ENCODE results near the gene LRP1. TPM values are rescaled to one million over a fixed set of nuclear protein-coding genes. Genes with fewer than 3 reads are reported as not detected.

Gene LRP1
- total and polyA plus RNA-seq, 2 of the 13 experiments (the other 11 are each of a cell fraction or from before 2014, with no cell fraction given) = 14.7 to 30.8 TPM

DNA sequence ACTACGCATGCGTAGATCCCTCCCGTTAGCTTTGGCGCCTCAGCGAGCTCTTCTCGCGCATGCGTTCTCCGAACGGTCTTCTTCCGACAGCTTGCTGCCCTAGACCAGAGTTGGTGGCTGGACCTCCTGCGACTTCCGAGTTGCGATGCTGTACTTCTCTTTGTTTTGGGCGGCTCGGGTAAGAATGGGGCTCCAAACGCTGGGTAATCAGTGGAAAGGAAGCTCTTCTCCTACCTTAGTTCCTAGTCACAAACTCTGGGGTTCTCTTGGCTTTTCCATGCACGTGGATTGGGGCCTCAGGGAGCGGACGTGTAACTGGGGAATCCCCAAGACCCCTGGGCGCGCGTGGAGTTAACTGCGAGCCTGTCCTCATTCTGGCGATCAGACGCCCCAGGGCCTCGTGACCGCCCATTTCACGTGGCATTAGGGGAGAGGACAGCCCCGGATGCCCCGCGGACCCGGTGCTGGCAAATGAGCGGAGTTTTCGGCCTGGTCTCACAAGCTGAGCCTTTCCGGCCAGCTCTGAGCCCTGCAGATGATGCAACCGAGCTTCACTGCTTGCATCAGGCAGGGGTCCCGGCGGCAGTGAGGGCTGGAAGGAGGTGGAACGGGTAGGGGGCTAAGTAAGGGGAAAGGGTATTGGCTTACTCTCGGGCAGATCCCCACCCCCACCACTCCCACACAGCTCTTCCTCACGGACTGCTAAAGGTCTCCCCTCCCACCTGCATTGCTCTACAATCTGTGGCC, 101.5 kb downstream of the LRP1 start, which contains the start of gene SHMT2 (continued):
- TF ChIP-seq, protein P1, sequence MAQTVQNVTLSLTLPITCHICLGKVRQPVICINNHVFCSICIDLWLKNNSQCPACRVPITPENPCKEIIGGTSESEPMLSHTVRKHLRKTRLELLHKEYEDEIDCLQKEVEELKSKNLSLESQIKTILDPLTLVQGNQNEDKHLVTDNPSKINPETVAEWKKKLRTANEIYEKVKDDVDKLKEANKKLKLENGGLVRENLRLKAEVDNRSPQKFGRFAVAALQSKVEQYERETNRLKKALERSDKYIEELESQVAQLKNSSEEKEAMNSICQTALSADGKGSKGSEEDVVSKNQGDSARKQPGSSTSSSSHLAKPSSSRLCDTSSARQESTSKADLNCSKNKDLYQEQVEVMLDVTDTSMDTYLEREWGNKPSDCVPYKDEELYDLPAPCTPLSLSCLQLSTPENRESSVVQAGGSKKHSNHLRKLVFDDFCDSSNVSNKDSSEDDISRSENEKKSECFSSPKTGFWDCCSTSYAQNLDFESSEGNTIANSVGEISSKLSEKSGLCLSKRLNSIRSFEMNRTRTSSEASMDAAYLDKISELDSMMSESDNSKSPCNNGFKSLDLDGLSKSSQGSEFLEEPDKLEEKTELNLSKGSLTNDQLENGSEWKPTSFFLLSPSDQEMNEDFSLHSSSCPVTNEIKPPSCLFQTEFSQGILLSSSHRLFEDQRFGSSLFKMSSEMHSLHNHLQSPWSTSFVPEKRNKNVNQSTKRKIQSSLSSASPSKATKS (CRISPR knock-in tag; IDR thresholded peaks at IDR 0.05) = no peak
- TF ChIP-seq MTF2 (CRISPR knock-in tag; IDR thresholded peaks at IDR 0.05; ENCODE audit: borderline replicate concordance) = no peak
- peak; percentile 84 for TF ChIP-seq HCFC1 (IDR thresholded peaks at IDR 0.05; ENCODE audit: low read depth, low read length)
- no peak for TF ChIP-seq TRIM24 (CRISPR knock-in tag; IDR thresholded peaks at IDR 0.05)
- TF ChIP-seq, protein P2, sequence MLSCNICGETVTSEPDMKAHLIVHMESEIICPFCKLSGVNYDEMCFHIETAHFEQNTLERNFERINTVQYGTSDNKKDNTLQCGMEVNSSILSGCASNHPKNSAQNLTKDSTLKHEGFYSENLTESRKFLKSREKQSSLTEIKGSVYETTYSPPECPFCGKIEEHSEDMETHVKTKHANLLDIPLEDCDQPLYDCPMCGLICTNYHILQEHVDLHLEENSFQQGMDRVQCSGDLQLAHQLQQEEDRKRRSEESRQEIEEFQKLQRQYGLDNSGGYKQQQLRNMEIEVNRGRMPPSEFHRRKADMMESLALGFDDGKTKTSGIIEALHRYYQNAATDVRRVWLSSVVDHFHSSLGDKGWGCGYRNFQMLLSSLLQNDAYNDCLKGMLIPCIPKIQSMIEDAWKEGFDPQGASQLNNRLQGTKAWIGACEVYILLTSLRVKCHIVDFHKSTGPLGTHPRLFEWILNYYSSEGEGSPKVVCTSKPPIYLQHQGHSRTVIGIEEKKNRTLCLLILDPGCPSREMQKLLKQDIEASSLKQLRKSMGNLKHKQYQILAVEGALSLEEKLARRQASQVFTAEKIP (CRISPR knock-in tag; IDR thresholded peaks at IDR 0.05; ENCODE audit: borderline replicate concordance) = no peak
- TF ChIP-seq ZFY (CRISPR knock-in tag; IDR thresholded peaks at IDR 0.05) = peak; percentile 86
- no peak for TF ChIP-seq RORA (CRISPR knock-in tag; IDR thresholded peaks at IDR 0.05)
- TF ChIP-seq, protein P3, sequence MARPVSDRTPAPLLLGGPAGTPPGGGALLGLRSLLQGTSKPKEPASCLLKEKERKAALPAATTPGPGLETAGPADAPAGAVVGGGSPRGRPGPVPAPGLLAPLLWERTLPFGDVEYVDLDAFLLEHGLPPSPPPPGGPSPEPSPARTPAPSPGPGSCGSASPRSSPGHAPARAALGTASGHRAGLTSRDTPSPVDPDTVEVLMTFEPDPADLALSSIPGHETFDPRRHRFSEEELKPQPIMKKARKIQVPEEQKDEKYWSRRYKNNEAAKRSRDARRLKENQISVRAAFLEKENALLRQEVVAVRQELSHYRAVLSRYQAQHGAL (CRISPR knock-in tag; IDR thresholded peaks at IDR 0.05; ENCODE audit: not compliant biosample characterization) = no peak
- no peak for TF ChIP-seq MYNN (CRISPR knock-in tag; IDR thresholded peaks at IDR 0.05; ENCODE audit: low read depth)
- TF ChIP-seq PHB2 (IDR thresholded peaks at IDR 0.05; ENCODE audit: partially characterized antibody) = no peak
- TF ChIP-seq ZNF556 (CRISPR knock-in tag; IDR thresholded peaks at IDR 0.05; ENCODE audit: borderline replicate concordance) = no peak
- TF ChIP-seq, protein P4, sequence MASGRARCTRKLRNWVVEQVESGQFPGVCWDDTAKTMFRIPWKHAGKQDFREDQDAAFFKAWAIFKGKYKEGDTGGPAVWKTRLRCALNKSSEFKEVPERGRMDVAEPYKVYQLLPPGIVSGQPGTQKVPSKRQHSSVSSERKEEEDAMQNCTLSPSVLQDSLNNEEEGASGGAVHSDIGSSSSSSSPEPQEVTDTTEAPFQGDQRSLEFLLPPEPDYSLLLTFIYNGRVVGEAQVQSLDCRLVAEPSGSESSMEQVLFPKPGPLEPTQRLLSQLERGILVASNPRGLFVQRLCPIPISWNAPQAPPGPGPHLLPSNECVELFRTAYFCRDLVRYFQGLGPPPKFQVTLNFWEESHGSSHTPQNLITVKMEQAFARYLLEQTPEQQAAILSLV (CRISPR knock-in tag; IDR thresholded peaks at IDR 0.05; ENCODE audit: borderline replicate concordance) = peak; percentile 53; the same call in 1 of the 2 replicates
- TF ChIP-seq, protein P5, sequence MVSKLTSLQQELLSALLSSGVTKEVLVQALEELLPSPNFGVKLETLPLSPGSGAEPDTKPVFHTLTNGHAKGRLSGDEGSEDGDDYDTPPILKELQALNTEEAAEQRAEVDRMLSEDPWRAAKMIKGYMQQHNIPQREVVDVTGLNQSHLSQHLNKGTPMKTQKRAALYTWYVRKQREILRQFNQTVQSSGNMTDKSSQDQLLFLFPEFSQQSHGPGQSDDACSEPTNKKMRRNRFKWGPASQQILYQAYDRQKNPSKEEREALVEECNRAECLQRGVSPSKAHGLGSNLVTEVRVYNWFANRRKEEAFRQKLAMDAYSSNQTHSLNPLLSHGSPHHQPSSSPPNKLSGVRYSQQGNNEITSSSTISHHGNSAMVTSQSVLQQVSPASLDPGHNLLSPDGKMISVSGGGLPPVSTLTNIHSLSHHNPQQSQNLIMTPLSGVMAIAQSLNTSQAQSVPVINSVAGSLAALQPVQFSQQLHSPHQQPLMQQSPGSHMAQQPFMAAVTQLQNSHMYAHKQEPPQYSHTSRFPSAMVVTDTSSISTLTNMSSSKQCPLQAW (CRISPR knock-in tag; IDR thresholded peaks at IDR 0.05) = peak; percentile 11; the same call in 1 of the 2 replicates
- TF ChIP-seq ZNF343 (CRISPR knock-in tag; IDR thresholded peaks at IDR 0.05) = peak; percentile 63; the same call in 1 of the 2 replicates
- no peak for TF ChIP-seq SMC3 (IDR thresholded peaks at IDR 0.05; ENCODE audit: low read length)
- TF ChIP-seq, protein P6, sequence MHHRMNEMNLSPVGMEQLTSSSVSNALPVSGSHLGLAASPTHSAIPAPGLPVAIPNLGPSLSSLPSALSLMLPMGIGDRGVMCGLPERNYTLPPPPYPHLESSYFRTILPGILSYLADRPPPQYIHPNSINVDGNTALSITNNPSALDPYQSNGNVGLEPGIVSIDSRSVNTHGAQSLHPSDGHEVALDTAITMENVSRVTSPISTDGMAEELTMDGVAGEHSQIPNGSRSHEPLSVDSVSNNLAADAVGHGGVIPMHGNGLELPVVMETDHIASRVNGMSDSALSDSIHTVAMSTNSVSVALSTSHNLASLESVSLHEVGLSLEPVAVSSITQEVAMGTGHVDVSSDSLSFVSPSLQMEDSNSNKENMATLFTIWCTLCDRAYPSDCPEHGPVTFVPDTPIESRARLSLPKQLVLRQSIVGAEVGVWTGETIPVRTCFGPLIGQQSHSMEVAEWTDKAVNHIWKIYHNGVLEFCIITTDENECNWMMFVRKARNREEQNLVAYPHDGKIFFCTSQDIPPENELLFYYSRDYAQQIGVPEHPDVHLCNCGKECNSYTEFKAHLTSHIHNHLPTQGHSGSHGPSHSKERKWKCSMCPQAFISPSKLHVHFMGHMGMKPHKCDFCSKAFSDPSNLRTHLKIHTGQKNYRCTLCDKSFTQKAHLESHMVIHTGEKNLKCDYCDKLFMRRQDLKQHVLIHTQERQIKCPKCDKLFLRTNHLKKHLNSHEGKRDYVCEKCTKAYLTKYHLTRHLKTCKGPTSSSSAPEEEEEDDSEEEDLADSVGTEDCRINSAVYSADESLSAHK (CRISPR knock-in tag; IDR thresholded peaks at IDR 0.05; ENCODE audit: borderline replicate concordance) = no peak

Measured in HepG2 (cell line).